Ovary (tissue), 9 donors: Measurements from ENCODE around the gene USP36. TPM values are rescaled to one million over a fixed set of nuclear protein-coding genes. Genes with fewer than 3 reads are reported as not detected.

Experiments used
- DNase-seq, 5 donors: peaks; one replicate each; pipeline ENCODE4 v3.0.0-alpha.2; 2019 to 2020
- H3K27ac ChIP-seq, 2 donors: fragments of 200-600 bp; one replicate each; pipeline versions ENCODE4 v1.5.1 to v1.8.0; 2019 to 2022
- H3K27me3 ChIP-seq: fragments of 200-600 bp; one replicate; pipeline ENCODE4 v1.8.0; 2022
- H3K36me3 ChIP-seq: fragments of 200-600 bp; sonication (generic); one replicate; pipeline ENCODE4 v1.5.1; 2019
- H3K4me1 ChIP-seq: one replicate; pipeline ENCODE4 v1.8.1; 2013; ENCODE audit warnings: mild to moderate bottlenecking, moderate library complexity; ENCODE audit not compliant: insufficient read depth
- H3K4me3 ChIP-seq: fragments of 200-600 bp; sonication (generic); one replicate; pipeline ENCODE4 v1.5.1; 2017
- H3K9me3 ChIP-seq, 2 donors: fragments of 200-600 bp in 1 of 2; sonication (generic) in 1 of 2; one replicate each; pipeline versions ENCODE4 v1.5.1 to v1.8.1; 2013 to 2019; ENCODE audit warnings: mild to moderate bottlenecking in 1 of 2, moderate library complexity in 1 of 2
- EP300 ChIP-seq: sonication (generic); formaldehyde crosslinking; IDR thresholded peaks from one replicate; pipeline ENCODE4 v1.6.1; 2017; ENCODE audit warnings: antibody characterized with exemption
- POLR2A ChIP-seq: fragments of 450-650 bp; IDR thresholded peaks from one replicate; pipeline ENCODE4 v1.6.1; 2017; ENCODE audit warnings: antibody characterized with exemption, mild to moderate bottlenecking, moderate library complexity
- WGBS, 3 donors: extraction: QIAGEN DNeasy Blood & Tissue Kit in 1 of 3; methylation state at CpG; one replicate each; pipeline versions ENCODE4 v1.1.5 to v1.1.7; 2013 to 2017; 5-methylcytosine and 5-hydroxymethylcytosine counted together
- intact Hi-C, 4 donors: fragments of 100-400 bp; cut with DNase I; formaldehyde crosslinking; loops; one replicate each; pipeline versions ENCODE4 v1.11.0 to v1.15.1; 2022 to 2023
- polyA plus RNA-seq, 2 donors: library from polyadenylated mRNA; stranded (reverse); fragments of 200-250 nt in 1 of 2; fragments of 350-450 nt in 1 of 2; fragmentation: Illumina TruSeq in 1 of 2; extraction: RNeasy Lipid Tissue Mini Kit (QIAGEN cat#74804) in 1 of 2; gene quantifications; one replicate each; pipeline ENCODE4 v1.2.3, GENCODE V29; 2013 to 2014
- total RNA-seq, 7 donors: library from RNA; depleted of rRNA in 2 of 7; stranded (reverse); fragments of >200 nt in 2 of 7; fragmentation: NEBNext Ultra II Directional in 3 of 7; extraction: Animal tissue kit (Norgen Biotek cat#: 25700) in 3 of 7; gene quantifications; one replicate each; pipeline versions ENCODE4 v1.1.0 to v1.2.4, GENCODE V29; 2016 to 2023
- TF ChIP-seq, protein P1 (sequence below), 3 donors: fragments of 450-650 bp in 2 of 3; fragments of 200-600 bp in 1 of 3; IDR thresholded peaks; one replicate each; pipeline versions ENCODE4 v1.5.1 to v1.8.0; 2016 to 2022; ENCODE audit warnings: antibody characterized with exemption in 3 of 3, mild to moderate bottlenecking in 1 of 3
- donor health status: DM: no; HTN: no; CAD: no; lungs with moderate emphysema.
- donor health status: DM: no; HTN: no; CAD: no.
- donor health status: Bipolar disorder and iron deficiency.
- donor health status: DM: yes; HTN: yes; CAD: no.
- donor health status: DM: no; HTN: no; CAD: no.
- donor health status: DM: yes; HTN: yes; CAD: no.

USP36 gene
- total and polyA plus RNA-seq, 9 donors = 38.7 to 127 (median 67.4) TPM

DNA sequence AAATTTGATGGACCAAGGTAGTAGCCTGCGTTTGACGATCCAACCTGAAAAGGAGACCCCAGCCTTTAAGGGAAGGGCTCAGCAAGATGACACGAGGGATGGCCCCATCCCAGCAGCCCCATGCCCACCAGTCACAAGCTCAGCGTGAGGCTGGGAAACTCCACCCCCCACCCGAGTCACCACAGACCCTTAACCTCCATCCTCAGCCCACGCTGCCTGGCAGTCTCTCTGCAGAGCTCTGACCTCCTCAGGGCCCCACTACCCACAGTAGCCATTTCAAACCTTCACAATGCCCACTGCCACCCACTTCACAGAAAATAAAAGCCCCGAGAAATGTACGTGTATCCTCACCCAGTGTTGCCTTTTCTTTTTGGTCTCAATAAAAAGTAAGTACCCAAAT, 18.7 kb downstream of the USP36 start:
- no peaks in the 10 kb centered on the region for H3K9me3 ChIP-seq
- no peak for DNase-seq
- WGBS, 3 donors = 82 to 87% (median 85%) methylated on average over 8 of the region's 8 CpGs

DNA sequence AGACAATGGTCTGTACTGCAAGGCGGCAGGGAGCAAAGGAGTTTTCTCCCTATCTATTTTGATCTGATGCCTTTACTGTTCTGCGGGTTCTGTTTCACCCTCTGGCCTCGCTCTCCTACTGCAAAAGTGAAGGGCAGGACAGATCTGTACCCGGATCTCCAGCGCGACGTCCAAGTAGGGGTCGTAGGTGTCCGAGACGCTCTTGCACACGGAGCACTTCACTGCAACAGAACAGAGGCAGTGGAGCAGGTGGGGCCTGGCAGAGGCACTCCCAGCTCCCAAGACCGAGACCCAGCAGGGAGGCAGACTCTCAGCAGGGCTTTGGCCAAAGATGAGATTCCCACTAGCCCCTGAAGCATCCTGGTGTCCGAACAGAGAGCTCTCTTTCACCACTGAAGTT, 19.8 kb downstream of the USP36 start:
- H3K27ac ChIP-seq = no peak overlapping the region

More for the DNA sequence above, 18.7 kb downstream of the USP36 start:
- H3K4me3 ChIP-seq = no peak overlapping the region
- no peaks in the 10 kb centered on the region for H3K4me1 ChIP-seq
- H3K36me3 ChIP-seq = no peaks in the 10 kb centered on the region
- TF ChIP-seq POLR2A (no peak), EP300 (no peak)
- TF ChIP-seq, protein P1, sequence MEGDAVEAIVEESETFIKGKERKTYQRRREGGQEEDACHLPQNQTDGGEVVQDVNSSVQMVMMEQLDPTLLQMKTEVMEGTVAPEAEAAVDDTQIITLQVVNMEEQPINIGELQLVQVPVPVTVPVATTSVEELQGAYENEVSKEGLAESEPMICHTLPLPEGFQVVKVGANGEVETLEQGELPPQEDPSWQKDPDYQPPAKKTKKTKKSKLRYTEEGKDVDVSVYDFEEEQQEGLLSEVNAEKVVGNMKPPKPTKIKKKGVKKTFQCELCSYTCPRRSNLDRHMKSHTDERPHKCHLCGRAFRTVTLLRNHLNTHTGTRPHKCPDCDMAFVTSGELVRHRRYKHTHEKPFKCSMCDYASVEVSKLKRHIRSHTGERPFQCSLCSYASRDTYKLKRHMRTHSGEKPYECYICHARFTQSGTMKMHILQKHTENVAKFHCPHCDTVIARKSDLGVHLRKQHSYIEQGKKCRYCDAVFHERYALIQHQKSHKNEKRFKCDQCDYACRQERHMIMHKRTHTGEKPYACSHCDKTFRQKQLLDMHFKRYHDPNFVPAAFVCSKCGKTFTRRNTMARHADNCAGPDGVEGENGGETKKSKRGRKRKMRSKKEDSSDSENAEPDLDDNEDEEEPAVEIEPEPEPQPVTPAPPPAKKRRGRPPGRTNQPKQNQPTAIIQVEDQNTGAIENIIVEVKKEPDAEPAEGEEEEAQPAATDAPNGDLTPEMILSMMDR (IDR thresholded peaks at IDR 0.05) = no peak
- no peaks in the 10 kb centered on the region for H3K27me3 ChIP-seq
- intact Hi-C loops = no loop called here
- H3K27ac ChIP-seq = no peak overlapping the region

DNA sequence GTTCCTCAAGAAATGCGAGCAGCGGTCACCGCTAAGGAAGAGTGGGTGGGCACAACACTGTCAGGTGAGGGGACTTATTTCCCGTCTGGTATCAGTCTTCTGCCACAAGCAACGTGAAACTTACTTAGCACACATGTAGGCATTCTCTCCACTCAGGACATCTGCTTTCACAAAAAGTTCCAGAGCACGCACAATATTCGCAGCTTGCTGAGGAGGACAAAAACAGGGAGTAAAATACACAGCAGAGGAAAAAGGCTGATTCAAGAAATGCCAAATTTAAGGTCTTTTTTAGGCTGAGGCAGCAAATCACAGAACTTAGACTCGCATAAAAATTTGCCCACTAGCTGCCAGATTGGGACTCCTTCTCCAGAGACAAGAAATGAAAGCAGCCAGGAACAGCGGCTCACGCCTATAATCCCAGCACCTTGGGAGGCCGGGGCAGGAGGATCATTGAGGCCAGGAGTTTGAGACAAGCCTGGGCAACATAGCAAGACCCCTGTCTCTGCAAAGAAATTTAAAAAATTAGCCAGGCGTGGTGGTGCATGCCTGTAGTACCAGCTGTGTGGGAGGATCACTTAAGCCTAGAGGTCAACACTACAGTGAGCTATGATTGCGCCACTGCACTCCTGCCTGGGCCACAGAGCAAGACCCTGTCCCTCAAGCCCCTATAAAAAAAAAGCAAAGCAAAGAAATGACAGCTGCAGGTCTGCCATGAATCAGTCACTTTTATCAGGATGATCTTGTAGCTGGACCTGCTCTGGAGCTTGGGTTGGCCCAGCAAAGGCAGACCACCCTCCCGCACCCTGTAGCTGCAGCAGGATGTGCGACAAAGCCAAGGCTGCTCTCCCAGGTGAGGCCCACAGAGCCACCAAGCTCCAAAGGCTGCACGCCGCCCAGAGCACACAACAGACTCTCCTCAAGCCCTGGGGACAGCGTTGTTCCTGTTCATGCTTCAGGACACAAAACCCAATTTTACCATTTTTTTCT, 20.5 kb downstream of the USP36 start:
- DNase-seq = no peak
- Histone ChIP-seq H3K4me1 (no peaks in the 10 kb centered on the region), H3K9me3 (no peaks in the 10 kb centered on the region), H3K36me3 (no peaks in the 10 kb centered on the region), H3K27ac (no peak overlapping the region), H3K27me3 (no peaks in the 10 kb centered on the region), H3K4me3 (no peak overlapping the region)
- no peak for TF ChIP-seq POLR2A
- TF ChIP-seq, protein P1 (IDR thresholded peaks at IDR 0.05) = no peak
- no peak for TF ChIP-seq EP300
- WGBS, 3 donors = 91 to 95% (median 93%) methylated on average over 18 of the region's 18 CpGs
- intact Hi-C loops = no loop called here

More for the DNA sequence above, 19.8 kb downstream of the USP36 start:
- Histone ChIP-seq H3K9me3 (no peaks in the 10 kb centered on the region), H3K27me3 (no peaks in the 10 kb centered on the region), H3K4me3 (no peak overlapping the region), H3K4me1 (no peaks in the 10 kb centered on the region), H3K36me3 (no peaks in the 10 kb centered on the region)
- TF ChIP-seq, protein P1 (IDR thresholded peaks at IDR 0.05) = no peak
- TF ChIP-seq EP300 = no peak
- TF ChIP-seq POLR2A = no peak
- intact Hi-C loops = no loop called here
- WGBS, 3 donors = 87 to 95% (median 91%) methylated on average over 13 of the region's 13 CpGs
- DNase-seq = no peak

DNA sequence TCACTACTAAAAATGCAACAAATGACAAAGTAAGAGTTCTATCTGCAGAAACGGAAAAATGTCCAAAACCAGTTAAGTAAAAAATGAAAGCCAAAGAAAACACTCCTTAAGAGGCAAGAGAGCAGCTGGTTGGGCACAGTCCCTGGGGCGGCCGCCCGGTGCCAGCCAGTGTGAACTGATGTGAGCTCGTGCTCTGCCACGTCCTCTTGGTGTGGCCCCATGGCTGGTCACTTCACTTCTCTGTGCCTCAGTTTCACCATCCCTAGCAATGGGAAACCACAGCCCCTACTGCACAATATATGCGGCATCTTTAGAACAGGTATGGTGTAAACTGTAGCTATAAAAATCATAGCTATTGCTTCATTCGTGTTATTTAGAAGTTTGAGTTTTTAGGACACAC, 21.2 kb downstream of the USP36 start:
- H3K4me1 ChIP-seq = no peaks in the 10 kb centered on the region
- H3K27me3 ChIP-seq = no peaks in the 10 kb centered on the region
- TF ChIP-seq EP300 (no peak), POLR2A (no peak)
- TF ChIP-seq, protein P1 (IDR thresholded peaks at IDR 0.05) = no peak
- H3K4me3 ChIP-seq = no peak overlapping the region
- no peaks in the 10 kb centered on the region for H3K9me3 ChIP-seq
- no peak overlapping the region for H3K27ac ChIP-seq
- no peaks in the 10 kb centered on the region for H3K36me3 ChIP-seq
- 78 to 81% (median 79%) methylated on average over 8 of the region's 8 CpGs for WGBS, 3 donors
- no peak for DNase-seq
- intact Hi-C loops = no loop called here
